Measurements from ENCODE around the gene SMIM15.
"Not testable (repeated sequence)": the region's sequence is repeated elsewhere in the genome, so short reads cannot be mapped to it uniquely, and the experiment has no call there.

Gene SMIM15

GRCh38 chr5:61162010-61162831, at the start of gene SMIM15:
Gene SMIM15, minus strand, starts transcription at chr5:61162468. Its CDS starts 2,297 bp downstream, at chr5:61160171.
- no peak for FAIRE-seq

GRCh38 chr5:61207884-61208283, 45.6 kb upstream of the SMIM15 start:
- no peak for FAIRE-seq

More at GRCh38 chr5:61162010-61162831, at the start of gene SMIM15:
- peak; percentile 94 for DNase-seq (ENCODE audit: low spot score)

GRCh38 chr5:61205013-61205412, 42.7 kb upstream of the SMIM15 start:
- FAIRE-seq = no peak
- no peak for DNase-seq (ENCODE audit: low spot score)

More at GRCh38 chr5:61207884-61208283, 45.6 kb upstream of the SMIM15 start:
- DNase-seq (ENCODE audit: low spot score) = no peak

- DNase-seq (ENCODE audit: low spot score) = no peak
- no peak for FAIRE-seq
Observed at GRCh38 chr5:61202213-61202612, 39.9 kb upstream of the SMIM15 start.

GRCh38 chr5:61200582-61201155, 38.4 kb upstream of the SMIM15 start:
- FAIRE-seq = no peak
- no peak for DNase-seq (ENCODE audit: low spot score)

GRCh38 chr5:61198606-61199005, 36.3 kb upstream of the SMIM15 start:
- no peak for DNase-seq (ENCODE audit: low spot score)
- FAIRE-seq = no peak

- not testable (repeated sequence) for DNase-seq (ENCODE audit: low spot score); FAIRE-seq
Observed at GRCh38 chr5:61187826-61188225, 25.6 kb upstream of the SMIM15 start.

- not testable (repeated sequence) for FAIRE-seq; DNase-seq (ENCODE audit: low spot score)
Observed at GRCh38 chr5:61187352-61187751, 25.1 kb upstream of the SMIM15 start.

GRCh38 chr5:61186634-61187033, 24.4 kb upstream of the SMIM15 start:
- DNase-seq (ENCODE audit: low spot score) = no peak
- peak; percentile 88 for FAIRE-seq

GRCh38 chr5:61184708-61185107, 22.4 kb upstream of the SMIM15 start:
- no peak for FAIRE-seq
- no peak for DNase-seq (ENCODE audit: low spot score)

- FAIRE-seq (no peak), DNase-seq (ENCODE audit: low spot score) (no peak)
Observed at GRCh38 chr5:61183538-61183937, 21.3 kb upstream of the SMIM15 start.

- FAIRE-seq = no peak
- DNase-seq (ENCODE audit: low spot score) = no peak
Observed at GRCh38 chr5:61182449-61182848, 20.2 kb upstream of the SMIM15 start.

GRCh38 chr5:61180886-61181285, 18.6 kb upstream of the SMIM15 start:
- DNase-seq (ENCODE audit: low spot score) = no peak
- FAIRE-seq = no peak

GRCh38 chr5:61178702-61179101, 16.4 kb upstream of the SMIM15 start:
- FAIRE-seq (no peak), DNase-seq (ENCODE audit: low spot score) (no peak)

- FAIRE-seq = no peak
Observed at GRCh38 chr5:61177716-61178115, 15.4 kb upstream of the SMIM15 start.

GRCh38 chr5:61177070-61177469, 14.8 kb upstream of the SMIM15 start:
- no peak for FAIRE-seq
- DNase-seq (ENCODE audit: low spot score) = no peak

More at GRCh38 chr5:61177716-61178115, 15.4 kb upstream of the SMIM15 start:
- DNase-seq (ENCODE audit: low spot score) = no peak

GRCh38 chr5:61176631-61177030, 14.4 kb upstream of the SMIM15 start:
- no peak for DNase-seq (ENCODE audit: low spot score)

GRCh38 chr5:61171479-61171878, 9.2 kb upstream of the SMIM15 start:
- DNase-seq (ENCODE audit: low spot score) (no peak), FAIRE-seq (no peak)

More at GRCh38 chr5:61176631-61177030, 14.4 kb upstream of the SMIM15 start:
- no peak for FAIRE-seq

GRCh38 chr5:61168951-61169350, 6.7 kb upstream of the SMIM15 start:
- no peak for DNase-seq (ENCODE audit: low spot score)
- FAIRE-seq = no peak

- FAIRE-seq (no peak), DNase-seq (ENCODE audit: low spot score) (peak; percentile 36)
Observed at GRCh38 chr5:61167382-61167781, 5.1 kb upstream of the SMIM15 start.

GRCh38 chr5:61163905-61164304, 1.6 kb upstream of the SMIM15 start:
- DNase-seq (ENCODE audit: low spot score) (no peak), FAIRE-seq (no peak)

GRCh38 chr5:61162832-61163567, 732 bp upstream of the SMIM15 start:
- DNase-seq (ENCODE audit: low spot score) (peak; percentile 48), FAIRE-seq (no peak)

All from urothelium cell line (cell line).